LNCaP clone FGC (cell line): ENCODE results near the gene FRMPD4.

ENCODE experiments used
- DNase-seq: peaks from one replicate; pipeline ENCODE4 v3.0.0-alpha.2; 2011; ENCODE audit warnings: low read depth
- H3K4me3 ChIP-seq: 2 replicates; pipeline ENCODE4 v1.5.1; 2011; ENCODE audit warnings: mild to moderate bottlenecking, low read depth, low read length, control low read depth
- TF ChIP-seq, protein P1 (sequence below): IDR thresholded peaks from 2 replicates; pipeline ENCODE4 v1.5.1; 2012; ENCODE audit warnings: mild to moderate bottlenecking; ENCODE audit not compliant: control insufficient read depth, insufficient read depth; ENCODE audit errors: extremely low read depth

FRMPD4 gene

DNA sequence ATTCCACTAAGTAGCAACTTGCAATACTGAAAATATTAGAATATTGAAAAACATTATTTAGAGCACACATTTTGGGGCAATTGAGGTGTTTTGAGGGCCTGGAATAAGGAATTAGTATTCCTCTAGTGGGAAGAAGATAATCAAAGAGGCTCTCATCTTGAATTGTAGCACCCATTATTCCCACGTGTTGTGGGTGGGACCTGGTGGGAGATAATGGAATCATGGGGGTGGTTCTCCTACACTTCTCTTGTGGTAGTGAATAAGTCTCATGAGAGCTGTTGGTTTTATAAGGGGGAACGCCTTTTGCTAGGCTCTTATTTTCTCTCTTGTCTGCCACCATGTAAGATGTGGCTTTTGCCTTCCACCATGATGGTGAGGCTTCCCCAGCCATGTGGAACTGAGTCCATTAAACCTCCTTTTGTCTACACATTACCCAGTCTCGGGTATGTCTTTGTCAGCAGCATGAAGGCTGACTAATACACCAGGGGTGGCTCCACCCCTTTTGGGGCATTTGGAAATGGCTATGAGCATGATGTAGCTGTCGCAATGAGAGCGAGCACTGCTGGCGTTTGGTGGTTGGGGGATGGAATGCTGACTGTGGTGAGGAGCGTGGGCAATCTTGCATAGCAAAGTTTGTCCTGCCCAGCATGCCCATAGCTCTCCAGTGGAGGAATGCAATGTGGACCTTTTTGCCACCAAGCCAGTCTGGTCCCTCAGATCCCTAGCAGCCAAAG, 308.2 kb downstream of the FRMPD4 start:
- H3K4me3 ChIP-seq = no peak overlapping the region
- DNase-seq = no peak
- TF ChIP-seq, protein P1, sequence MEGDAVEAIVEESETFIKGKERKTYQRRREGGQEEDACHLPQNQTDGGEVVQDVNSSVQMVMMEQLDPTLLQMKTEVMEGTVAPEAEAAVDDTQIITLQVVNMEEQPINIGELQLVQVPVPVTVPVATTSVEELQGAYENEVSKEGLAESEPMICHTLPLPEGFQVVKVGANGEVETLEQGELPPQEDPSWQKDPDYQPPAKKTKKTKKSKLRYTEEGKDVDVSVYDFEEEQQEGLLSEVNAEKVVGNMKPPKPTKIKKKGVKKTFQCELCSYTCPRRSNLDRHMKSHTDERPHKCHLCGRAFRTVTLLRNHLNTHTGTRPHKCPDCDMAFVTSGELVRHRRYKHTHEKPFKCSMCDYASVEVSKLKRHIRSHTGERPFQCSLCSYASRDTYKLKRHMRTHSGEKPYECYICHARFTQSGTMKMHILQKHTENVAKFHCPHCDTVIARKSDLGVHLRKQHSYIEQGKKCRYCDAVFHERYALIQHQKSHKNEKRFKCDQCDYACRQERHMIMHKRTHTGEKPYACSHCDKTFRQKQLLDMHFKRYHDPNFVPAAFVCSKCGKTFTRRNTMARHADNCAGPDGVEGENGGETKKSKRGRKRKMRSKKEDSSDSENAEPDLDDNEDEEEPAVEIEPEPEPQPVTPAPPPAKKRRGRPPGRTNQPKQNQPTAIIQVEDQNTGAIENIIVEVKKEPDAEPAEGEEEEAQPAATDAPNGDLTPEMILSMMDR = no peak

DNA sequence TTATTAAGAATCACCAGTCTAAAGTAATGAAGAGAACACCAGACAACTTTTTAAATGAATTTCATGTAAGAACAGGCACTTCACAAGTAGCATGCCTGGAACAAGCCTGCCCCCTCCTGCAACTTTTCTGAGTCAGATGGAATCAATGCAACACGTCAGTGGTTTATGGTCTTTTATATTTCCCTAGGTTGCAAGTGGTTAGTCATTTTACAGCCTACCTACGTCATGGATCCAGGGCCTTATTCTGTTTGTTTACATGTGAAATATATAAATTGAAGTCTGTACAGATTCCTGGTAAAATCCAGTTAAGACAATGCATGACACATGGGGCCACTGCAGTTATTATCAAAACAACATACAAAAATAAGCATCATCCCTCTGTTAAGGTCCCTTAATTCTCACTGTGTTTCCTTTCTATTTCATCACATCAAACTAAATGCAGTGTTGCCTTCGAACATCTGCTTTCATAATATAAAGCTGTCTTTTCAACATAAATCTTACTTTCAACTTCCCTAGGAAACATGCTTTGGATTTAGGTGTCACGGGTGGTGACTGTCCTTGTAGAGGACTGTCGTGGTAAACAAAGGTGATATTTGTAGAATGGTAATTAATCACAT, 309.3 kb downstream of the FRMPD4 start:
- no peak for DNase-seq
- no peak overlapping the region for H3K4me3 ChIP-seq
- TF ChIP-seq, protein P1 = no peak

DNA sequence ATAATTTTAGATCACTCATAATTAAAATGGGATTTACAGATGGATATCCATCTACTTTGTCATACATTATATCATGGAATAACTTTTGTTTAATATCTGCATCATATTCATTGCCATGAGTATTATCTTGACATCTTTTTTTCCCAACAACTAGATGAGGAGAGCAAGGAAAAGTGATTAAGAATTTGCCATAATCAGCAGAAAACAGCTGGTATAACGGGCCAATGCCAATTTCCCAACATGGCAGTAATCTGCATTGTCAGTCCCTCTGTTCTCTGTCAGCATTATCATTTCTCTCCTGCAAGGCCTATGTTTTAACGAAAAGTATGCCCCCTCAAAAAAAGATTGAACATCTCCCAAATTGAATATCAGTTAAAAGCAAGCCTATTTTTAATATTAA, 314.0 kb downstream of the FRMPD4 start:
- DNase-seq = no peak
- TF ChIP-seq, protein P1 = no peak
- H3K4me3 ChIP-seq = no peak overlapping the region

DNA sequence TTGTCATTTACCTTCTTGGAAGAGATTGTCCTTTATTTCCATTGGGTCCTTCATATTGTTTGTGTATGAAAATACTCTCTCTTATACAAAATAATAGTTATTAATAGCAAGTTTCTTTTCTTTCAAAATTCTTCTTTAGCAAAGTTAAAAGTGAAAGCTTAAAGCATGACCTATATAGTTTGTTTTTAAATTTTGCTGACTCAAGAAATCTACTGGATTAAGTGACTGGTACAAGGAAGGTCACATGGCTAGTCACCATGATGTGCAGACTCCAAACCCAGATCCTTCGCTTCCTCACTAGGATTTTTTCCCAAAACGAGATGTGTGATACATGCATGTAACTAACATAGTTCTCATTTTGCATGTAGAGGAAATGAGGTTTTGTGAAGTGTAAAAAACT, 322.7 kb downstream of the FRMPD4 start:
- TF ChIP-seq, protein P1 = no peak
- no peak for DNase-seq
- no peak overlapping the region for H3K4me3 ChIP-seq

DNA sequence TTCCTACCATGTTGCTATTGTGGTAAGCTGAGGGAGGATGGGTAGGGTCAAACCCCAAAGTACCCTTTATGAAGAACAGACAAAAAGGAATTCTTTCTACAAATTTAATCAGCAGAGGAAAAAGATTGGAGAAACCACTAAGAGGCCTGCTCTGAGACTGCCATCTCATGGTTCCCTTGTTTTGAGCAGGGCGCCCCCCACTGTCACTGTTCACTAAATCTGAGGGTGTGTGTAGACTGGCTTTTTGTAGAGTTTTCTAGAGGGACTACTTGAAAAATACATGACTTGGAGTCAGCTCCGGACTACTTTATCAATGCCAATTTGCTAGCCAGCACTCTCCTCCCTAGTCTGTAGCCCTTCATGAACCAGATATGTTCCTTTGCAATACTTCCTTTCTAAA, 324.8 kb downstream of the FRMPD4 start:
- no peak for DNase-seq
- TF ChIP-seq, protein P1 = no peak
- no peak overlapping the region for H3K4me3 ChIP-seq

DNA sequence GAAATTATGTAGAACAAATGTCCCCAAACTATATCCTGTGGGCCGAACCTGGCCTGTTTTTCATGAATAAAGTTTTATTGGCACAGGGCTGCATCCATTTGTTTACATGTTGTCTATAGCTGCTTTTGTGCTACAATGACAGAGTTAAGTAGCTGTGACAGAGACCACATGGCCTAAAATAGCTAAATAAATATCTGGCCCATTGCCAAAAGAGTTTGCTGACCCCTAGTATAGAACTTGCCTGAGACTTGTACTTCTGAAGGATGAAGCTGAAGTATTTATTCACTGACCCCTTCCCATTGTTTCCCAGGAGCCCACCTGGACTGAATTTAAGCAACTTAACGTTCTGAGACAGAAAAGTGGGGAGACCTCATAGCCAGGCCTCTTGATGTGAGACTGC, 325.6 kb downstream of the FRMPD4 start:
- H3K4me3 ChIP-seq = no peak overlapping the region
- no peak for DNase-seq
- TF ChIP-seq, protein P1 = no peak
